ENCODE results near the gene TANC1. TPM values are rescaled to one million over a fixed set of nuclear protein-coding genes. Genes with fewer than 3 reads are reported as not detected.

The TANC1 gene
- total RNA-seq, 1 experiment from 2014 or later, result 2.5 TPM

GRCh38 chr2:159051133-159051532, 82.7 kb downstream of the TANC1 start:
- Histone ChIP-seq H3K27ac (ENCODE audit: insufficient read length, low read depth, low read length) (no peak overlapping the region), H3T11ph (ENCODE audit: low read length) (no peak overlapping the region), H3K4ac (ENCODE audit: low read depth, low read length) (no peak overlapping the region), H4K5ac (ENCODE audit: insufficient read length, low read depth, low read length) (no peak overlapping the region), H3K4me1 (ENCODE audit: insufficient read depth, low read length) (0 out of 2 replicates have a peak, but pooled peaks cover 2% of the 10 kb centered on the region), H2AK5ac (ENCODE audit: insufficient read length, low read length) (no peak overlapping the region), H4K8ac (replicated peaks; ENCODE audit: insufficient read length, low read depth, low read length) (no peak overlapping the region), H3K14ac (ENCODE audit: insufficient read depth, low read length) (no peak overlapping the region), H3K56ac (ENCODE audit: insufficient read length, low read depth, low read length) (no peak overlapping the region), H3K18ac (ENCODE audit: insufficient read length, low read depth, low read length) (no peak overlapping the region), H3K79me2 (ENCODE audit: insufficient read depth, low read length) (no peaks in the 10 kb centered on the region), H4K91ac (ENCODE audit: insufficient read length, low read depth, low read length) (no peak overlapping the region), H3K23ac (ENCODE audit: insufficient read length, low read depth, low read length) (no peak overlapping the region), H3K9me3 (ENCODE audit: control insufficient read depth, low read depth, low read length) (no peaks in the 10 kb centered on the region), H3K79me1 (ENCODE audit: insufficient read depth, low read depth, low read length, poor library complexity, severe bottlenecking) (no peaks in the 10 kb centered on the region), H4K20me1 (ENCODE audit: control insufficient read depth, insufficient read depth, insufficient read length) (no peaks in the 10 kb centered on the region), H2BK15ac (ENCODE audit: low read depth, low read length) (no peak overlapping the region), H2AFZ (ENCODE audit: low read length) (no peak overlapping the region), H2BK5ac (ENCODE audit: insufficient read length, low read length) (no peak overlapping the region), H3K23me2 (ENCODE audit: insufficient read length, low read depth, low read length, poor library complexity, severe bottlenecking) (no peaks in the 10 kb centered on the region), H3K27me3 (ENCODE audit: insufficient read depth, low read length) (no peaks in the 10 kb centered on the region), H2BK20ac (ENCODE audit: low read depth, low read length, poor library complexity, severe bottlenecking) (no peak overlapping the region), H3K4me2 (ENCODE audit: insufficient read depth, insufficient read length, low read length) (no peak overlapping the region), H2BK120ac (ENCODE audit: low read depth, low read length, poor library complexity, severe bottlenecking) (no peak overlapping the region), H3K9ac (ENCODE audit: extremely low read depth, insufficient read length, low read length) (no peak overlapping the region), H2BK12ac (ENCODE audit: insufficient read length, low read depth, low read length) (no peak overlapping the region)
- no CpG with 5 or more reads among the region's 3 CpGs for WGBS (ENCODE audit: extremely low coverage, insufficient read length, low lambda C conversion rate)
- no peaks in the 10 kb centered on the region for H3K9me3 Mint-ChIP-seq
- H3K27ac Mint-ChIP-seq, result no peak overlapping the region
- H3K36me3 Mint-ChIP-seq (ENCODE audit: insufficient read depth in 1 of 3, low read depth in 3 of 3), result no peaks in the 10 kb centered on the region
- no peak for DNase-seq
- no peak overlapping the region for H3K4me3 Mint-ChIP-seq
- no peak for TF ChIP-seq CTCF (conservative IDR thresholded peaks at IDR 0.05)
- no peaks in the 10 kb centered on the region for H3K27me3 Mint-ChIP-seq (ENCODE audit: low read depth)
- peaks cover 16 to 17% of the 10 kb centered on the region in 2 experiments for H3K4me1 Mint-ChIP-seq
